Prostate gland (tissue), 2 donors: ENCODE results near the gene KCNG2. TPM values are rescaled to one million over a fixed set of nuclear protein-coding genes. Genes with fewer than 3 reads are reported as not detected.

Source experiments
- DNase-seq: peaks from one replicate; pipeline ENCODE4 v3.0.0-alpha.2; 2019; ENCODE audit warnings: low spot score
- H3K27ac ChIP-seq, 2 donors: fragments of 200-600 bp; sonication (generic); 2 replicates each; pipeline ENCODE4 v1.5.1; 2017 to 2019
- H3K27me3 ChIP-seq: fragments of 200-600 bp; sonication (generic); replicated peaks from 2 replicates; pipeline ENCODE4 v1.5.1; 2019; ENCODE audit not compliant: insufficient read depth
- H3K36me3 ChIP-seq, 2 donors: fragments of 200-600 bp; sonication (generic); 1 replicate in 1 of 2; 2 replicates in 1 of 2; pipeline versions ENCODE4 v1.5.1 to v1.8.1; 2017 to 2019
- H3K4me1 ChIP-seq: fragments of 200-600 bp; sonication (generic); replicated peaks from 2 replicates; pipeline ENCODE4 v1.5.1; 2019
- H3K4me3 ChIP-seq, 2 donors: fragments of 200-600 bp; sonication (generic); 2 replicates each; pipeline ENCODE4 v1.5.1; 2017 to 2019
- H3K9me3 ChIP-seq: fragments of 200-600 bp; sonication (generic); 2 replicates; pipeline ENCODE4 v1.5.1; 2017
- CTCF ChIP-seq, 4 experiments: fragments of 200-600 bp in 2 of 4; fragments of 450-650 bp in 2 of 4; sonication (generic) in 2 of 4; IDR thresholded peaks; 1 replicate in 3 of 4; 2 replicates in 1 of 4; pipeline ENCODE4 v1.5.1; 2016 to 2019; ENCODE audit warnings: antibody characterized with exemption in 4 of 4, mild to moderate bottlenecking in 2 of 4, moderate library complexity in 2 of 4
- POLR2A ChIP-seq: fragments of 450-650 bp; IDR thresholded peaks from one replicate; pipeline ENCODE4 v1.6.1; 2016; ENCODE audit warnings: antibody characterized with exemption, mild to moderate bottlenecking
- POLR2AphosphoS5 ChIP-seq: sonication (generic); formaldehyde crosslinking; IDR thresholded peaks from one replicate; pipeline ENCODE4 v1.6.1; 2017; ENCODE audit warnings: antibody characterized with exemption
- WGBS: methylation state at CpG from one replicate; pipeline ENCODE4 v1.1.5; 2018; 5-methylcytosine and 5-hydroxymethylcytosine counted together
- intact Hi-C: fragments of 100-400 bp; cut with DNase I; formaldehyde crosslinking; loops from one replicate; pipeline ENCODE4 v1.14.2; 2022
- total RNA-seq, 2 donors: library from RNA; depleted of rRNA; stranded (reverse); fragments of >200 nt; gene quantifications; one replicate each; pipeline ENCODE4 v1.1.0, GENCODE V29; 2016

KCNG2 gene
- total RNA-seq, 2 donors from 2014 or later: 3.7 TPM; not detected in 1

DNA sequence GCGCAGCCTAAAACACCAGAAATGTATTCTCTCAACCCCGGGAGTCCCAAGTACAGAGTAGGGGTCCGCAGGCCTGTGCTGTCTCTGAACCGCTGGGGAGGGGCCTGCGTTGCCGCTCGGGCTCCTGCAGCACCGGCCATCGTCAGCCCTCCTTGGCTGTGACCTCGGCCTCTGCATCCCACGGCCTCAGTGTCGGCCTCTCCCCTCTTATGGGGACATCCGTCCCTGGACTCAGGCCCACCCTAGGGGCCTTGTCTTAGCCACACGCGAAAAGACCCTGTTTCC is 50.5 kb downstream of the KCNG2 start:
- DNase-seq: no peak
- WGBS: 94% methylated on average over 14 of the region's 15 CpGs
- H3K36me3 ChIP-seq: no peaks in the 10 kb centered on the region
- H3K4me3 ChIP-seq: no peak overlapping the region
- intact Hi-C loops: no loop called here
- TF ChIP-seq CTCF (IDR thresholded peaks at IDR 0.05) (no peak), POLR2A (no peak), POLR2AphosphoS5 (no peak)
- no peaks in the 10 kb centered on the region for H3K4me1 ChIP-seq
- no peaks in the 10 kb centered on the region for H3K27me3 ChIP-seq
- no peaks in the 10 kb centered on the region for H3K9me3 ChIP-seq
- H3K27ac ChIP-seq: no peak overlapping the region

GRCh38 chr18:79848579-79849327 is 51.0 kb downstream of the KCNG2 start:
- intact Hi-C loops: no loop called here
- no peaks in the 10 kb centered on the region for H3K9me3 ChIP-seq
- no peaks in the 10 kb centered on the region for H3K4me1 ChIP-seq
- H3K4me3 ChIP-seq: no peak overlapping the region
- DNase-seq: no peak
- WGBS: 62% methylated on average over 45 of the region's 45 CpGs
- no peak overlapping the region for H3K27ac ChIP-seq
- H3K27me3 ChIP-seq: no peaks in the 10 kb centered on the region
- H3K36me3 ChIP-seq: no peaks in the 10 kb centered on the region
- TF ChIP-seq POLR2AphosphoS5 (no peak), POLR2A (no peak), CTCF (IDR thresholded peaks at IDR 0.05) (no peak)

DNA sequence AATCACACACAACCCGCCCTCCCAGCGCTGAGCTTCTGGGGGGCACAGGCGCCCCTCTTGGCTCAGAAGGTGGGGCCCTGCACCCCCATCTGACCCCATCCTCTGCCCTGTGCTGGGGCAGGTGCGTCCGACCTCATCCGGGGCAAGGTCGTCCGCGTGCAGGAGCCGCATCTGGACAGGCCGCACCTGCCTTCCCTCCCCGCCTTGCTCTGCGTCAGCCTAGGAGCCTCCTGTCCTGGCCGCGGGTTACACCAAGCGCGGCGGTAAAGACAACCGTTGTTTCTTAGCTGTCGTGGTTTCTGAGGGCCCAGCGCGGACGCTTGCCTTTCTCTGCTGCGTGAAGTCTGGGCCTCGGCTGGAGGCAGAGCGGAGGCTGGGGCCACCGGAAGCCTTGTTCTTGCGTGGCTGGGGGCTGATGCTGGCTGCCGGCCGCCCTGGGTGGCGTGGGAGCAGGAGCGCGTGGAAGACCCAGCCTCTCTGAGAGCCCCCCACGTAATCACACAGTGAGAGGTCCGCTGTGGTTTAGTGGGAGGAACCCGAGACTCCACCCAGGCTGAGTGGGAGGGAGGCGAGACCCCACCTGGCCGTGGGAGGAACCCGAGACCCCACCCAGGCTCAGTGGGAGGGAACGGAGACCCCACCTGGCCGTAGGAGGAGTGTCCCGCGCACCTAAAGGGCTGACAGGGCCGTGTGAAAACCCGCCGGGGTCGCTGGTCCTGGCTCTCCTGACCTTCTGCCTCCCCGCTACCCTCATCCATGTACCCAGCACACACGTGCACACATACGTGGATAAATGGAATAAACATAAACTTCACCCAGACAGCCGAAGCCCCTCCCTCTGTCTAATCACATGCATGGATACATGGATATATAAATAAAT is 51.8 kb downstream of the KCNG2 start:
- DNase-seq: no peak
- Histone ChIP-seq H3K27ac (no peak overlapping the region), H3K4me1 (no peaks in the 10 kb centered on the region), H3K9me3 (no peaks in the 10 kb centered on the region), H3K36me3 (no peaks in the 10 kb centered on the region), H3K27me3 (no peaks in the 10 kb centered on the region), H3K4me3 (no peak overlapping the region)
- TF ChIP-seq POLR2AphosphoS5 (no peak), POLR2A (no peak), CTCF (IDR thresholded peaks at IDR 0.05) (no peak)
- WGBS: 94% methylated on average over 51 of the region's 51 CpGs
- intact Hi-C loops: no loop called here

- Histone ChIP-seq H3K4me1 (no peaks in the 10 kb centered on the region), H3K27ac (no peak overlapping the region), H3K36me3 (no peaks in the 10 kb centered on the region), H3K4me3 (no peak overlapping the region), H3K27me3 (no peaks in the 10 kb centered on the region), H3K9me3 (no peaks in the 10 kb centered on the region)
- no peak for DNase-seq
- intact Hi-C loops: no loop called here
- TF ChIP-seq POLR2A (no peak), CTCF (IDR thresholded peaks at IDR 0.05) (no peak), POLR2AphosphoS5 (no peak)
- WGBS: 85% methylated on average over 16 of the region's 16 CpGs
Observed at GRCh38 chr18:79850731-79851130, 53.0 kb downstream of the KCNG2 start.
